Neural progenitor cell (in vitro differentiated cells): ENCODE data around the gene CFAP119.

Source experiments
- EZH2 ChIP-seq: fragments of 200-600 bp; sonication (generic); IDR thresholded peaks from 2 replicates; pipeline ENCODE4 v1.6.1; 2017; ENCODE audit warnings: antibody characterized with exemption, mild to moderate bottlenecking, moderate library complexity
- EZH2phosphoT487 ChIP-seq: fragments of 200-600 bp; sonication (generic); IDR thresholded peaks from 2 replicates; pipeline ENCODE4 v1.6.1; 2017; ENCODE audit warnings: antibody characterized with exemption
- TF ChIP-seq, protein P1 (sequence below): fragments of 200-600 bp; sonication (generic); IDR thresholded peaks from 2 replicates; pipeline ENCODE4 v1.5.1; 2017; ENCODE audit warnings: antibody characterized with exemption, mild to moderate bottlenecking

DNA sequence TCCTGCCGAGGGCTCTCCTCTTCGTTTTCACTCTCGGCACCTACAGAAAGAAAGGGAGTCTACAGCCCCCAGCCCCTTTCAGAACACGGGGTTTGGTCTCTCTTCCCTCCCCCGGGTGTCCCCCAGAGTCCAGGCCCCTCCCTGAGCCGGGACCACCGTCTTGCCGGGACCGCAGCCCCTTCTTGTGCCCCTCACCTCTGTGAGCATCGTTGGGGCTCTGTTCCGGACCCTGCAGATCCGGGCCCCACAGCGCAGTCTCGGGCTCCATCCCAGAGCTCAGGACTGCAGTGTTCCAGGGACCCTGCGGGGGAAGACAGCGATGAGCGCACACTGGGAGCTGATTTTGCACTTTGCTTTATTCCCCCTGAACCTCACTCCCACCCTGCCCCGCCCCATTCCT lies 22.4 kb upstream of the CFAP119 start:
- TF ChIP-seq, protein P1, sequence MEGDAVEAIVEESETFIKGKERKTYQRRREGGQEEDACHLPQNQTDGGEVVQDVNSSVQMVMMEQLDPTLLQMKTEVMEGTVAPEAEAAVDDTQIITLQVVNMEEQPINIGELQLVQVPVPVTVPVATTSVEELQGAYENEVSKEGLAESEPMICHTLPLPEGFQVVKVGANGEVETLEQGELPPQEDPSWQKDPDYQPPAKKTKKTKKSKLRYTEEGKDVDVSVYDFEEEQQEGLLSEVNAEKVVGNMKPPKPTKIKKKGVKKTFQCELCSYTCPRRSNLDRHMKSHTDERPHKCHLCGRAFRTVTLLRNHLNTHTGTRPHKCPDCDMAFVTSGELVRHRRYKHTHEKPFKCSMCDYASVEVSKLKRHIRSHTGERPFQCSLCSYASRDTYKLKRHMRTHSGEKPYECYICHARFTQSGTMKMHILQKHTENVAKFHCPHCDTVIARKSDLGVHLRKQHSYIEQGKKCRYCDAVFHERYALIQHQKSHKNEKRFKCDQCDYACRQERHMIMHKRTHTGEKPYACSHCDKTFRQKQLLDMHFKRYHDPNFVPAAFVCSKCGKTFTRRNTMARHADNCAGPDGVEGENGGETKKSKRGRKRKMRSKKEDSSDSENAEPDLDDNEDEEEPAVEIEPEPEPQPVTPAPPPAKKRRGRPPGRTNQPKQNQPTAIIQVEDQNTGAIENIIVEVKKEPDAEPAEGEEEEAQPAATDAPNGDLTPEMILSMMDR: no peak
- TF ChIP-seq EZH2: no peak
- TF ChIP-seq EZH2phosphoT487: no peak
